ENCODE results near the gene CTDSP2. TPM values are rescaled to one million over a fixed set of nuclear protein-coding genes. Genes with fewer than 3 reads are reported as not detected.

The CTDSP2 gene
- total and polyA plus RNA-seq, 2 of the 8 experiments (the other 6 are each of a cell fraction or from before 2014, with no cell fraction given) = 71.3 to 91.7 TPM

GRCh38 chr12:57894399-57895292 is 48.1 kb upstream of the CTDSP2 start:
- H4K8ac ChIP-seq (ENCODE audit: extremely low read depth, insufficient read depth, low read length) = no peak overlapping the region
- no peak for FAIRE-seq
- H2BK12ac ChIP-seq (ENCODE audit: low read depth, low read length) = no peak overlapping the region
- no peak overlapping the region for H3K56ac ChIP-seq (replicated peaks; ENCODE audit: insufficient read length, low read depth, low read length)
- H2BK15ac ChIP-seq (ENCODE audit: low read length) = peak overlapping the region; percentile 61; the same call in 1 of the 2 replicates
- WGBS, 2 experiments (ENCODE audit: extremely low coverage in 1 of 2, insufficient coverage in 1 of 2, insufficient read length in 1 of 2, insufficient replicate concordance in 2 of 2, low coverage in 1 of 2, low lambda C conversion rate in 2 of 2, missing lambda C conversion rate in 1 of 2) = 88% methylated on average over 6 of the region's 6 CpGs; no CpG with 5 or more reads in 1 of the 2 experiments
- H2AK5ac ChIP-seq (ENCODE audit: low read depth, low read length) = peak overlapping the region; percentile 88; the same call in 1 of the 2 replicates
- no peak overlapping the region for H3K18ac ChIP-seq (ENCODE audit: extremely low read depth, low read length)
- peak overlapping the region in 1 of 2 experiments; percentile 60; a peak in 2 of 4 replicates for H3K4me2 ChIP-seq (ENCODE audit: insufficient read depth in 1 of 2, low read depth in 2 of 2, low read length in 2 of 2)
- peaks cover 4% of the 10 kb centered on the region; the same call in 1 of the 2 replicates for H3K23me2 ChIP-seq (ENCODE audit: low read depth, low read length)
- H3K27ac ChIP-seq (ENCODE audit: low read depth, low read length) = no peak overlapping the region
- no peak overlapping the region for H2BK5ac ChIP-seq (ENCODE audit: low read depth, low read length)
- DNase-seq (ENCODE audit: low read depth in 1 of 2, low spot score in 2 of 2) = no peak
- H3K79me2 ChIP-seq (ENCODE audit: control insufficient read depth in 1 of 2, insufficient read depth in 2 of 2, low read length in 2 of 2) = no peaks in the 10 kb centered on the region
- ChIA-PET POLR2A (ENCODE audit: partially characterized antibody) (interaction anchor here (1.1 to 8.6 kb wide), 7 partner anchors 7 to 145 kb away, joined by 3 to 181 read pairs (median 10); partner anchors contain the start of genes CTDSP2, EEF1AKMT3 and METTL1), CTCF (ENCODE audit: partially characterized antibody) (interaction anchor here (0.9 to 8.7 kb wide), 21 partner anchors 11 to 129 kb away, joined by 3 to 119 read pairs (median 5); partner anchors contain the start of genes AVIL and CTDSP2)
- H3K4me3 ChIP-seq (ENCODE audit: extremely low read depth in 1 of 4, insufficient read depth in 2 of 4, low read depth in 3 of 4, low read length in 4 of 4) = peak overlapping the region in 1 of 4 experiments; percentile 11; a peak in 1 of 8 replicates
- H2AFZ ChIP-seq (ENCODE audit: low read length) = no peak overlapping the region; the same call in 1 of the 2 replicates
- H3K9me3 ChIP-seq (ENCODE audit: insufficient read depth in 2 of 2, low read depth in 1 of 2, low read length in 1 of 2) = no peaks in the 10 kb centered on the region
- H2BK20ac ChIP-seq (ENCODE audit: low read length) = no peak overlapping the region
- H3K79me1 ChIP-seq (ENCODE audit: low read depth, low read length) = no peaks in the 10 kb centered on the region
- no peak overlapping the region for H3K4ac ChIP-seq (replicated peaks; ENCODE audit: insufficient read length, low read depth, low read length)
- no peak overlapping the region for H2BK120ac ChIP-seq (replicated peaks; ENCODE audit: low read depth, low read length)
- no peak overlapping the region for H4K91ac ChIP-seq (replicated peaks; ENCODE audit: insufficient read length, low read length)
- H3K23ac ChIP-seq (ENCODE audit: insufficient read length) = no peak overlapping the region
- no peaks in the 10 kb centered on the region for H4K20me1 ChIP-seq (replicated peaks in 1 of 2; ENCODE audit: control insufficient read depth in 1 of 2, insufficient read depth in 2 of 2, low read length in 2 of 2)
- H3K9ac ChIP-seq (replicated peaks in 1 of 4; ENCODE audit: extremely low read depth in 1 of 4, low read depth in 3 of 4, low read length in 3 of 4) = peak overlapping the region in 1 of 4 experiments; percentile 32; a peak in 1 of 7 replicates
- H3K36me3 ChIP-seq (ENCODE audit: control insufficient read depth in 2 of 4, insufficient read depth in 4 of 4, low read length in 3 of 4) = no peaks in the 10 kb centered on the region
- peaks cover 12 to 29% (median 19%) of the 10 kb centered on the region in 4 experiments for H3K4me1 ChIP-seq (replicated peaks in 1 of 4; ENCODE audit: control insufficient read depth in 3 of 4, insufficient read depth in 4 of 4, low read length in 3 of 4)
- H4K5ac ChIP-seq (ENCODE audit: insufficient read length, low read depth, low read length) = no peak overlapping the region
- peaks cover 0 to 10% (median 8%) of the 10 kb centered on the region in 4 experiments; a peak in 4 of 7 replicates for H3K27me3 ChIP-seq (replicated peaks in 1 of 4; ENCODE audit: control insufficient read depth in 3 of 4, extremely low read depth in 1 of 4, insufficient read depth in 3 of 4, low read length in 3 of 4)
- no peak overlapping the region for H3K14ac ChIP-seq (ENCODE audit: insufficient read length)
- no peak for TF ChIP-seq USF2 (IDR thresholded peaks at IDR 0.05; ENCODE audit: low read length)
- no peak for TF ChIP-seq HDAC6 (IDR thresholded peaks at IDR 0.05; ENCODE audit: low read depth, low read length)
- no peak for TF ChIP-seq SP1 (IDR thresholded peaks at IDR 0.05; ENCODE audit: low read depth, low read length)
- no peak for TF ChIP-seq CTCF (IDR thresholded peaks at IDR 0.05; ENCODE audit: control extremely low read depth in 1 of 3, insufficient read depth in 1 of 3, low read depth in 1 of 3, low read length in 3 of 3)
- no peak for TF ChIP-seq SUZ12 (IDR thresholded peaks at IDR 0.05; ENCODE audit: low read length)
- no peak for TF ChIP-seq SIX5 (IDR thresholded peaks at IDR 0.05; ENCODE audit: low read depth, low read length)
- TF ChIP-seq SP4 (IDR thresholded peaks at IDR 0.05; ENCODE audit: low read length) = no peak

Measured in H1 (cell line).